GM12801 (cell line): ENCODE measurements around the gene UCKL1.

ENCODE experiments used
- TF ChIP-seq, protein P1 (sequence below): IDR thresholded peaks from one replicate; pipeline ENCODE4 v1.5.1; 2011; ENCODE audit warnings: control low read depth; ENCODE audit not compliant: insufficient read length; ENCODE audit errors: extremely low read depth

UCKL1 gene

DNA sequence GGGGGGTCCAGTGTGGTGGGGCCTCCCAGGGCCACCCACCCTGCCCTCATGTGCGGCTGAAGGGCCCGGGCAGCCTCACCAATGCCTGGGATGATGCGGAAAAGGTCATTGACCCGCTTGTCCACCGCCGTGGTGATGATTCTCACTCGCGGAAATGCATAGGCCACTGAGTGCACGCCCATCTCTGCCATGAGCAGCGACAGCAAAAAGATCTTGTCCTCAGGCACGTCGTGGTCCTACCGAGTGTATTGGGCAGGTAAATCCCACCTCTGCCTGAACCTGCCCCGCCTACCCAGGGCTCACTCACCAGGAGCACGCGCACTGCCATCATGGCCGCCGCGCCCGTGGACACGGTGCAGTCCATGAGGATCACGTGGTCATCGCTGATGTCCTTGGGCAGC, 16.1 kb downstream of the UCKL1 start:
- TF ChIP-seq, protein P1, sequence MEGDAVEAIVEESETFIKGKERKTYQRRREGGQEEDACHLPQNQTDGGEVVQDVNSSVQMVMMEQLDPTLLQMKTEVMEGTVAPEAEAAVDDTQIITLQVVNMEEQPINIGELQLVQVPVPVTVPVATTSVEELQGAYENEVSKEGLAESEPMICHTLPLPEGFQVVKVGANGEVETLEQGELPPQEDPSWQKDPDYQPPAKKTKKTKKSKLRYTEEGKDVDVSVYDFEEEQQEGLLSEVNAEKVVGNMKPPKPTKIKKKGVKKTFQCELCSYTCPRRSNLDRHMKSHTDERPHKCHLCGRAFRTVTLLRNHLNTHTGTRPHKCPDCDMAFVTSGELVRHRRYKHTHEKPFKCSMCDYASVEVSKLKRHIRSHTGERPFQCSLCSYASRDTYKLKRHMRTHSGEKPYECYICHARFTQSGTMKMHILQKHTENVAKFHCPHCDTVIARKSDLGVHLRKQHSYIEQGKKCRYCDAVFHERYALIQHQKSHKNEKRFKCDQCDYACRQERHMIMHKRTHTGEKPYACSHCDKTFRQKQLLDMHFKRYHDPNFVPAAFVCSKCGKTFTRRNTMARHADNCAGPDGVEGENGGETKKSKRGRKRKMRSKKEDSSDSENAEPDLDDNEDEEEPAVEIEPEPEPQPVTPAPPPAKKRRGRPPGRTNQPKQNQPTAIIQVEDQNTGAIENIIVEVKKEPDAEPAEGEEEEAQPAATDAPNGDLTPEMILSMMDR = no peak

DNA sequence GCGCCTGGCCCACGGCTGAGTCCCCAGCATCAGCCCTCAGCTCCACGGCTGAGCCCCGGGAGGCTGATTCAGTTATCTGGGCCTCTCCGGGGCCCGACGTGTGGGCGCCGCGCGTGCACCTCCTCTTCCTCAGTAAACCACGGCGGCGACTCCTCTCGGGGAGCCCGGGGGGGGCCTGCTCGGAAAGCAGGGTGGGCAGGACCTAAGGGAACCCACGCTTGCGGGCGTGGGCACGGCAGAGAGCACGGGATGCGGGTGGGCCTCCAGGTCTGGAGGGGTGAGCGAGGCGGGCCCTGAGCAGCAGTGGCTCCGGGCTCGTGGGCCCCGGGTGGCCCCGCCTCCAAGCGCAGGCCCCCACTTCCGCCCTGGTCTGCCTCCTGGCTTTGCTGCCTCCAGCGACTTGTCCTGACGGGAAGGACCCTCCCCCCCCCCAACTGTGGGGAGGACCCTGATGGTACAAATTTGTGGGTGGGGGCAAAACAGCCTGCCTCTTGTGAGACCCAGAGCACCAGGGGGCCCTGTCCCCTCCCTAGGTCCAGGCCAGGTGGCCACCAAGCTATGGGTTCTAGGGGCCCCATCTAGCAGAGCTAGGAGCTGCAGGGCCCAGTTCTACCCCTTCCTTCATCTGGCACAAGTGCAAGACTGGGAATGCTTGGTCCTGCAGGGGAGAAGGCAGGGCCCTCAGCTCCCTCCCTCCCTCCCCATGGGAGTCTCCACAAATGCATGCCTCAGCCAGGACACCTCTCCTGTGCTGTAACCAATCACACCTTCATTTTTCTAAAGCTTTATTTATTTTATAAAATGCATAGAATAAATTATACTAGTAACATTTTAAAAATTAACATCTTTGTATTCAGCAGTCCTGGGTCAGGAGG, 16.9 kb downstream of the UCKL1 start:
- TF ChIP-seq, protein P1 = no peak

DNA sequence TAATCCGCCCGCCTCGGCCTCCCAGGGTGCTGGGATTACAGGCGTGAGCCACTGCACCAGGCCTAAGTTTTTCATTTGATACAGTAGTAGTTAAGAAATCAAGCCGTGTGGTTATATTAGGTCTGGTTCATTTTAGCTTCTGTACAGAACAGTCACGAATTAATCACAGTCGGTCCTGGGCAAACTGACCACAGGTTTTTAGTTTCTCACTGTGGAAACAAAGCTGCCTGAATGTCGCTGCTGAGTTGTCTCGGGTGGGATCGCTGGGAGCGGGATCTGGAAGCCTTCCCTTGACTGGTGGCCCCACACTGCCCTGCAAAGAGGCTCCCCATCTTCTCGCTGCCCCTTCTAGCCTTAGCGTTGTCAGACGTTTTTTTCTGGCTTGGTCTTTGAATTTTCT, 18.6 kb downstream of the UCKL1 start:
- TF ChIP-seq, protein P1 = no peak

DNA sequence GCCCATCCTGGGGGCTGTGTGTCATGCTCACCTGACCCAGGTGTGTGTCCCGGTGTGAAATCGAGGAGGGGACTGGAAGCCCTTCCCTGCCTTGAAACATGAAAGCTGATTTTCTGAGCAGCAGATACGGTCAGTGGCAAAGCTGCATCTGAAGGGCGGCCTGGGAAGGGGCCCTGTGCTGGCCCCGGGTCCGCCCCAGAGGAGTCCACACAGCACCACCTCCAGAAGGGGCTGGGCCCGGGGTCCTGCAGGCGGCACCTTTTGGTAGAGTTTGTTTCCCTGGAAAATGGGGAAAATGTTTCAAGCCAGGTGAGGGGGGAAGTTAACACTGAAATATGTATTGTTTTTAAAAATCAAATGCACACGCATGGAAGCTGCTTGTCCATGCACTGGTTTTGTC, 20.8 kb downstream of the UCKL1 start:
- TF ChIP-seq, protein P1 = no peak

DNA sequence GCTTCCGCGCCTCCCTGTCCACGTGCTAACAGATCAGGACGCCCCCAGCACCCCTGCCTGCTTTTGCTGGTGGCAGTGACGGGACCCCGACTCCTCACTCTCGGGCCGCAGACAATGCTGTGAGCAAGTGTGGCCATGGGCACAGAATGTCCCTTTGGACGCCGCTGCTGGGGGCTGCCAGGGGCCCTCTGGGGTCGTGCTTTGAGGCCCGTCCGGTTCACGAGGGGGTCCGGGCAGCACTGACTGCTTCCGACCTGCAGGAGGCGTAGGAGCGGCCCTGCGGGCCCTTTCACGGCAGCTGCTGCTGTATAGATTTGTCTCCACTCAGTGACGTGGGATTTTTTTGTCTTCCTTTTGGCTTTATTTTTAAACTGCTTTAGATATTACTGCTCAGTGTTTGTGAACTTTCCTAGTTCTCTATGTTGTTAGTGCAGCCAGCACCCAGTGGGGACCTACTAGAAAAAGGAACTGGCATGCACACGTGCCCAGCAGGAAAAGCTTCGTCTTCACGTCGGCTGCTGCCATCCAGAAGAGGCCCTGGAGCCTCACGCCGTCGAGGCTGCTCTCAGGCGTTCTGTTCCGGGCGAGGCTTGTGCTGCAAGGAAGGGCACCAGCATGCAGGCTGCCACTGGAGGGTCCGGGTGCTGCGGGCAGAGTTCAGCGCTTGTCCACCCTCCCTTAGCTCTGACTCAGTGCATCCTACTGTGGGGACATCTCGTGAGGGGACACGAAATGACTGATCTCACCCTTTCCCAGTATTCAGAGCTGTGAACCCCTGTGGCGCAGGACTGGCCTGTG, 21.7 kb downstream of the UCKL1 start:
- TF ChIP-seq, protein P1 = no peak

DNA sequence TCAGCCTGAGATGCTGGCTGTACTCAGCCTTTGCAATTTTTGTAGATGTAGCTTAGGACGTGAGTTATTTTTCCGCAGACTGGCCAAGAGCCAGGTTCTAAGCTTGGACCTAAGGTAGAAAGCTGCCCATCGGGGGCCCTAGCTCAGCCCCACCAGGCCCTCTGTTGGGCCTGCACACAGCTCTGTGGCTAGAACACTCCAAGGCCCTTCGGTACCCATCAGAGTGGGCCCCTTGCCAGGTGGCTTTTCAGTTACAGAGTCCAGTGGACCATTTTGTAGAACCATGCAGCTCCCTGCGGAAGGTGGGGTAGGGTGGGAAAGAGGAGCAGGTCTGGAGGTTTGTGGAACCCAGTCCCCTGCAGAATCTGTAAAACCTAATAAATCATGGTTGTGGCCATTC, 22.6 kb downstream of the UCKL1 start:
- TF ChIP-seq, protein P1 = no peak

DNA sequence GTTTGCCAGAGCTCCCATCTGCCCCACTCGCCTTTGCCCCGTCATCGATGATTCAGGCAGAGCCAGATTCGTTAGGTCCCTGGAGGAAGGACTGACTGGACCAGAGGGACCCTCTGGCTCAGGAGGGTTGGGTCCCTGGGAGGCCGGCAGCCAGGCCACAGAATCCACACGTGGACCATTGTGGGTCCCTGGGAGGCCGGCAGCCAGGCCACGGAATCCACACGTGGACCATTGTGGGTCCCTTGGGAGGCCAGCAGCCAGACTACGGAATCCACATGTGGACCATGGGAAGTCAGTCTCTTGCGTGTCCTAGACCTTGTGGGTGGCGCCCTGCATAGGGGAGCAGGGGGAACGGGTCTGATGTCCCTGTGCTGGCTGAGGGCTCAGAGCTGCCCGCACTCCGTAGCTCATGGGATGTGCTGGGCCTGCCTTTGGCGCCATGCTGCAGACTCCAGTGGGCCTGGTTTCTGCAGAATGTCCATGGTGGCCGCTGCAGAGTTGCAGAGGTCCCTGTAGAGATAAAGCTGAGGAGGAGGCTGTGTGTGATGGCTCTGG, 23.5 kb downstream of the UCKL1 start:
- TF ChIP-seq, protein P1 = no peak
